Measurements from ENCODE around the gene G0S2. TPM values are rescaled to one million over a fixed set of nuclear protein-coding genes. Genes with fewer than 3 reads are reported as not detected.

G0S2 gene
- total and polyA plus RNA-seq, 9 of the 15 experiments (the other 6 are each of a cell fraction or from before 2014, with no cell fraction given): 0.18 to 65.6 (median 11.4) TPM

DNA sequence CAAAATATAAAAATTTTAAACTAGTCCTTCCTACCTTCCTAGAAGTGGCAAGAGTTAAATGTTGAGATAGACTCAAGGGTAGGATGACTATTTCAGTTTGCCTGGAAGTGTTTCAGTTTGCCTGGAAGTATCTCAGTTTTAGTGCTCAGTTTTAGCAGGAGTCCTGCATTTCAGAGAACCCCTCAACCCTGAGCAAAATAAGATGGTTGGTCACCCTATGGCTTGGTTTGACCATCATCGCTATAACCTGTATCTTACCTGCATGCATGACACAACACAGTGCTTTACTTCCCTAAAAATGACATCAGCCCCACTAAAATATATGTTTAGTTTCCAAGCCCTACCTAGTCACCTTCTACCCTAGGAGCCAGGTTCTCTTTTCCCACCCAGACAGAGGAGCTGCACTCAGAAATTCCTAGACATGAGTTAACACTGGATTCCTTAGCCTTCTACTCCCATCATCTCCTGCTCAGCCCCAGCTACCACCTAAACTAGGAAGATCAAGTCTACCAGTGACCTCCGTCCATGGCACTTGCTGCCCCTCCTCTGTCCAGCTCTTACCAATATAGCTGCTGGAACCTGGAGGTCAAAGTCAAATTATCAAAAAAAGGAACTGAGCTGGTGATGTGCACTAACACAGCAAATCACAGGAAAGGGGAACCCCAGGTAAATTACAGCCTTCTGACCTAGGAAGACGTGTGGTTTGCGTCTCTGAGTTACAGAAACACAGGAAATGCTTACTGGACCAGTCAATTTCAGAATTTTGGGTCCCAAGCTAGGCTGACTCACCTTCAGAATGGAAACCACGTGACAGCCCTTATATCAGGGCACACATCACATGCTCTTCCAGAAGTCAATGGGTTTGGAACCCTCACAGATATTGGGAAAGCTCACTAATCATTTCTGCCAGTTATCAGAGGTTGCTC, 2.2 kb upstream of the G0S2 start (continued):
- TF ChIP-seq ZNF57 (CRISPR knock-in tag; IDR thresholded peaks at IDR 0.05) (no peak), CHD4 (IDR thresholded peaks at IDR 0.05; ENCODE audit: insufficient read depth, insufficient replicate concordance, low read depth, low read length, poor library complexity, severe bottlenecking) (no peak), POU5F1 (IDR thresholded peaks at IDR 0.05; ENCODE audit: borderline replicate concordance, low read depth, low read length, partially characterized antibody) (no peak), KDM2B (CRISPR knock-in tag; IDR thresholded peaks at IDR 0.05) (no peak), SMARCA4 (IDR thresholded peaks at IDR 0.05) (no peak; the same call in 1 of the 2 replicates), ZNF668 (CRISPR knock-in tag; IDR thresholded peaks at IDR 0.05) (peak; percentile 68; the same call in 1 of the 2 replicates), MAFG (tag; conservative IDR thresholded peaks at IDR 0.05) (no peak), ZBTB17 (CRISPR knock-in tag; IDR thresholded peaks at IDR 0.05) (no peak), MEIS2 (IDR thresholded peaks at IDR 0.05; ENCODE audit: partially characterized antibody) (no peak), ZNF133 (CRISPR knock-in tag; IDR thresholded peaks at IDR 0.05) (no peak), RB1 (IDR thresholded peaks at IDR 0.05; ENCODE audit: low read depth) (no peak), SMARCC2 (IDR thresholded peaks at IDR 0.05; ENCODE audit: low read depth) (no peak), CXXC5 (CRISPR knock-in tag; IDR thresholded peaks at IDR 0.05) (0 out of 2 replicates have a peak, but pooled peaks have one; percentile 24), SP2 (IDR thresholded peaks at IDR 0.05; ENCODE audit: extremely low read depth, low read depth, low read length, poor library complexity, severe bottlenecking) (no peak)
- TF ChIP-seq, protein P1, sequence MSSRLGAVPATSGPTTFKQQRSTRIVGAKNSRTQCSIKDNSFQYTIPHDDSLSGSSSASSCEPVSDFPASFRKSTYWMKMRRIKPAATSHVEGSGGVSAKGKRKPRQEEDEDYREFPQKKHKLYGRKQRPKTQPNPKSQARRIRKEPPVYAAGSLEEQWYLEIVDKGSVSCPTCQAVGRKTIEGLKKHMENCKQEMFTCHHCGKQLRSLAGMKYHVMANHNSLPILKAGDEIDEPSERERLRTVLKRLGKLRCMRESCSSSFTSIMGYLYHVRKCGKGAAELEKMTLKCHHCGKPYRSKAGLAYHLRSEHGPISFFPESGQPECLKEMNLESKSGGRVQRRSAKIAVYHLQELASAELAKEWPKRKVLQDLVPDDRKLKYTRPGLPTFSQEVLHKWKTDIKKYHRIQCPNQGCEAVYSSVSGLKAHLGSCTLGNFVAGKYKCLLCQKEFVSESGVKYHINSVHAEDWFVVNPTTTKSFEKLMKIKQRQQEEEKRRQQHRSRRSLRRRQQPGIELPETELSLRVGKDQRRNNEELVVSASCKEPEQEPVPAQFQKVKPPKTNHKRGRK (tag; IDR thresholded peaks at IDR 0.05): no peak
- TF ChIP-seq, protein P2, sequence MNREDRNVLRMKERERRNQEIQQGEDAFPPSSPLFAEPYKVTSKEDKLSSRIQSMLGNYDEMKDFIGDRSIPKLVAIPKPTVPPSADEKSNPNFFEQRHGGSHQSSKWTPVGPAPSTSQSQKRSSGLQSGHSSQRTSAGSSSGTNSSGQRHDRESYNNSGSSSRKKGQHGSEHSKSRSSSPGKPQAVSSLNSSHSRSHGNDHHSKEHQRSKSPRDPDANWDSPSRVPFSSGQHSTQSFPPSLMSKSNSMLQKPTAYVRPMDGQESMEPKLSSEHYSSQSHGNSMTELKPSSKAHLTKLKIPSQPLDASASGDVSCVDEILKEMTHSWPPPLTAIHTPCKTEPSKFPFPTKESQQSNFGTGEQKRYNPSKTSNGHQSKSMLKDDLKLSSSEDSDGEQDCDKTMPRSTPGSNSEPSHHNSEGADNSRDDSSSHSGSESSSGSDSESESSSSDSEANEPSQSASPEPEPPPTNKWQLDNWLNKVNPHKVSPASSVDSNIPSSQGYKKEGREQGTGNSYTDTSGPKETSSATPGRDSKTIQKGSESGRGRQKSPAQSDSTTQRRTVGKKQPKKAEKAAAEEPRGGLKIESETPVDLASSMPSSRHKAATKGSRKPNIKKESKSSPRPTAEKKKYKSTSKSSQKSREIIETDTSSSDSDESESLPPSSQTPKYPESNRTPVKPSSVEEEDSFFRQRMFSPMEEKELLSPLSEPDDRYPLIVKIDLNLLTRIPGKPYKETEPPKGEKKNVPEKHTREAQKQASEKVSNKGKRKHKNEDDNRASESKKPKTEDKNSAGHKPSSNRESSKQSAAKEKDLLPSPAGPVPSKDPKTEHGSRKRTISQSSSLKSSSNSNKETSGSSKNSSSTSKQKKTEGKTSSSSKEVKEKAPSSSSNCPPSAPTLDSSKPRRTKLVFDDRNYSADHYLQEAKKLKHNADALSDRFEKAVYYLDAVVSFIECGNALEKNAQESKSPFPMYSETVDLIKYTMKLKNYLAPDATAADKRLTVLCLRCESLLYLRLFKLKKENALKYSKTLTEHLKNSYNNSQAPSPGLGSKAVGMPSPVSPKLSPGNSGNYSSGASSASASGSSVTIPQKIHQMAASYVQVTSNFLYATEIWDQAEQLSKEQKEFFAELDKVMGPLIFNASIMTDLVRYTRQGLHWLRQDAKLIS (CRISPR knock-in tag; IDR thresholded peaks at IDR 0.05): no peak
- TF ChIP-seq, protein P3, sequence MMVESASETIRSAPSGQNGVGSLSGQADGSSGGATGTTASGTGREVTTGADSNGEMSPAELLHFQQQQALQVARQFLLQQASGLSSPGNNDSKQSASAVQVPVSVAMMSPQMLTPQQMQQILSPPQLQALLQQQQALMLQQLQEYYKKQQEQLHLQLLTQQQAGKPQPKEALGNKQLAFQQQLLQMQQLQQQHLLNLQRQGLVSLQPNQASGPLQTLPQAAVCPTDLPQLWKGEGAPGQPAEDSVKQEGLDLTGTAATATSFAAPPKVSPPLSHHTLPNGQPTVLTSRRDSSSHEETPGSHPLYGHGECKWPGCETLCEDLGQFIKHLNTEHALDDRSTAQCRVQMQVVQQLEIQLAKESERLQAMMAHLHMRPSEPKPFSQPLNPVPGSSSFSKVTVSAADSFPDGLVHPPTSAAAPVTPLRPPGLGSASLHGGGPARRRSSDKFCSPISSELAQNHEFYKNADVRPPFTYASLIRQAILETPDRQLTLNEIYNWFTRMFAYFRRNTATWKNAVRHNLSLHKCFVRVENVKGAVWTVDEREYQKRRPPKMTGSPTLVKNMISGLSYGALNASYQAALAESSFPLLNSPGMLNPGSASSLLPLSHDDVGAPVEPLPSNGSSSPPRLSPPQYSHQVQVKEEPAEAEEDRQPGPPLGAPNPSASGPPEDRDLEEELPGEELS (CRISPR knock-in tag; IDR thresholded peaks at IDR 0.05; ENCODE audit: borderline replicate concordance): no peak
- TF ChIP-seq, protein P4, sequence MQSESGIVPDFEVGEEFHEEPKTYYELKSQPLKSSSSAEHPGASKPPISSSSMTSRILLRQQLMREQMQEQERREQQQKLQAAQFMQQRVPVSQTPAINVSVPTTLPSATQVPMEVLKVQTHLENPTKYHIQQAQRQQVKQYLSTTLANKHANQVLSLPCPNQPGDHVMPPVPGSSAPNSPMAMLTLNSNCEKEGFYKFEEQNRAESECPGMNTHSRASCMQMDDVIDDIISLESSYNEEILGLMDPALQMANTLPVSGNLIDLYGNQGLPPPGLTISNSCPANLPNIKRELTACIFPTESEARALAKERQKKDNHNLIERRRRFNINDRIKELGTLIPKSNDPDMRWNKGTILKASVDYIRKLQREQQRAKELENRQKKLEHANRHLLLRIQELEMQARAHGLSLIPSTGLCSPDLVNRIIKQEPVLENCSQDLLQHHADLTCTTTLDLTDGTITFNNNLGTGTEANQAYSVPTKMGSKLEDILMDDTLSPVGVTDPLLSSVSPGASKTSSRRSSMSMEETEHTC (IDR thresholded peaks at IDR 0.05): peak; percentile 64; the same call in 1 of the 2 replicates

All from K562 (cell line).